Measurements from ENCODE around the gene VANGL2.

The VANGL2 gene

DNA sequence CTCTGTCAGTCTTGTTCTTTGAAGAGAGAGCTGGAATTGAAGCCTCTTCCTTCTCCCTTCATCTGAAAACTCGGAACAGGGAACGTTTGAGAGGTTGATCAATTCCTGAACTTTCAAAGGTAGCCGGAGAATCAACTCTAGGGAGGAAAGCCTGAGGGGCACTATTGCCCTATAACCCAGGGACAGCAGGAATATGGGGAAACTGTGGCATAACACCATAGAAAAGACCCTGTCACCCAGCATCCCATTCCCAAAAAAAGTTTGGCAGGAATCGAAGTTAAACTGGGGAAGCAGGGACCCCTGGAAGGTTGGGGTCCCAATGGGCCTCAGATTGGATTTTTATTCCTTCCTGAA is 38.6 kb upstream of the VANGL2 start:
- no peak for DNase-seq
- peak overlapping the region; percentile 75 for H3K27ac Mint-ChIP-seq
- H3K9me3 Mint-ChIP-seq: no peaks in the 10 kb centered on the region
- TF ChIP-seq, protein P1, sequence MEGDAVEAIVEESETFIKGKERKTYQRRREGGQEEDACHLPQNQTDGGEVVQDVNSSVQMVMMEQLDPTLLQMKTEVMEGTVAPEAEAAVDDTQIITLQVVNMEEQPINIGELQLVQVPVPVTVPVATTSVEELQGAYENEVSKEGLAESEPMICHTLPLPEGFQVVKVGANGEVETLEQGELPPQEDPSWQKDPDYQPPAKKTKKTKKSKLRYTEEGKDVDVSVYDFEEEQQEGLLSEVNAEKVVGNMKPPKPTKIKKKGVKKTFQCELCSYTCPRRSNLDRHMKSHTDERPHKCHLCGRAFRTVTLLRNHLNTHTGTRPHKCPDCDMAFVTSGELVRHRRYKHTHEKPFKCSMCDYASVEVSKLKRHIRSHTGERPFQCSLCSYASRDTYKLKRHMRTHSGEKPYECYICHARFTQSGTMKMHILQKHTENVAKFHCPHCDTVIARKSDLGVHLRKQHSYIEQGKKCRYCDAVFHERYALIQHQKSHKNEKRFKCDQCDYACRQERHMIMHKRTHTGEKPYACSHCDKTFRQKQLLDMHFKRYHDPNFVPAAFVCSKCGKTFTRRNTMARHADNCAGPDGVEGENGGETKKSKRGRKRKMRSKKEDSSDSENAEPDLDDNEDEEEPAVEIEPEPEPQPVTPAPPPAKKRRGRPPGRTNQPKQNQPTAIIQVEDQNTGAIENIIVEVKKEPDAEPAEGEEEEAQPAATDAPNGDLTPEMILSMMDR (IDR thresholded peaks at IDR 0.05): no peak
- no peaks in the 10 kb centered on the region for H3K27me3 Mint-ChIP-seq (ENCODE audit: low read depth, poor library complexity)
- peaks cover 43% of the 10 kb centered on the region for H3K4me1 Mint-ChIP-seq
- no peak overlapping the region for H3K4me3 Mint-ChIP-seq
- H3K36me3 Mint-ChIP-seq (ENCODE audit: low read depth): peaks cover 32% of the 10 kb centered on the region

DNA sequence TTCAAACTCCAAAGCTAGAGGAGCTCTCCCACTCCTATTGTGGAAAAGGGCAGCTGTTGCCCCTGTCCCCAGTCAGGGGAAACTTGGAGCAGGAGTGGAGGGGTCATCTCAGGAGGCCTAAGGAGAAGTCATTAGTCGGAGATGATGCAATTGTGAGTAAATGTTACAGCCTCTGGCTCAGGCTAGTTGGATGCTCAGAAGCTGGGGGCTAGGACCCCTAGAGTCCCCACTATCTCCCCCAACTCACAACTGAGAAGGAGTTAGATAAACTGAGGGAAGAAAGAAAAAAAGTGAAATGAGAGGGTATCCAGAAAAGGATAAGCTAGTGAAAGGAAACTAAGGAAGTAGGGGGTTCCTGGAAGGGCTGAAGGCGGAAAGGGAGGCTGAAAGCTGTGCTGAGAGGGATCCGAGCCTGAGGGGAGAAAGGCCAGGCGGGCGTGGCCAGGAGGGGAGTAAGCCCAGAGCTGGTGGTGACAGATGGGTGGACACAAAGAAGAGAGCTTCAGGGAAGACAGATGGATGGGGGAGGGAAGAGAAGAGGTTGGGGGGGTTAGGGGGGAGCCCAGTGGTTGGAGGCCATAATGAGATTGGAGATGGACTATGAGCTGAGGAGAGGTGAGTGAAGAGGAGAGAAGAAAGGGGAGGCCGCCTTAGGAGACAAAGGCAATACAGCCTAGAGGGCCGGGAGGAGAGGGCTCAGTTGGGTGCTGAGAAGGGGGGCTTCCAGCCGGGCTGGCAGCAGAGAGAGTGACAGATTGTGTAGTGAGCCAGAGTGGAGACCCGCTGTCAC is 38.0 kb upstream of the VANGL2 start:
- Mint-ChIP-seq H3K27ac (peak overlapping the region; percentile 85), H3K36me3 (ENCODE audit: low read depth) (peaks cover 27% of the 10 kb centered on the region), H3K4me1 (peaks cover 43% of the 10 kb centered on the region), H3K27me3 (ENCODE audit: low read depth, poor library complexity) (no peaks in the 10 kb centered on the region), H3K9me3 (no peaks in the 10 kb centered on the region), H3K4me3 (no peak overlapping the region)
- TF ChIP-seq, protein P1 (IDR thresholded peaks at IDR 0.05): no peak
- DNase-seq: no peak

DNA sequence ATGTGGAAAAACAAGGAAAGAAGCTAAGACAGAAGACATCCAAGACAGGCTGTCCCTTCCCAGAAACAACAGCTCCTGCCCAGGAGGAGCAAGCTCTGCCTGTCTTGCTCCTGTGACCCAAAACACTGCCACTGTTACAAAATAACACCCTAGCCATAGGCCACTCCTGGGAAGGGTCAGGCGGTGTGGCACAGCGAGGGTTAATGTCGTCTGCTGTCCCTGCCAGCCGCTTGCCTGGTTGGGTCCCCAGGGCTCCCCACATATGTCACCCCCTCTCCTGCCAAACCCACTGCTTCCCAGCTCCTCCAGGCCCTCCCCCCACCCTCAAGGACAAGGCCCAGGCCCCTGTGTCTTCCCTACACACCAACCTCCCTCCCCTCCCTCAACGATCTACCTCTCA is 37.4 kb upstream of the VANGL2 start:
- Mint-ChIP-seq H3K4me3 (no peak overlapping the region), H3K36me3 (ENCODE audit: low read depth) (peaks cover 21% of the 10 kb centered on the region), H3K27ac (peak overlapping the region; percentile 85), H3K4me1 (peaks cover 43% of the 10 kb centered on the region), H3K9me3 (no peaks in the 10 kb centered on the region), H3K27me3 (ENCODE audit: low read depth, poor library complexity) (peaks cover 2% of the 10 kb centered on the region)
- DNase-seq: no peak
- TF ChIP-seq, protein P1 (IDR thresholded peaks at IDR 0.05): no peak

DNA sequence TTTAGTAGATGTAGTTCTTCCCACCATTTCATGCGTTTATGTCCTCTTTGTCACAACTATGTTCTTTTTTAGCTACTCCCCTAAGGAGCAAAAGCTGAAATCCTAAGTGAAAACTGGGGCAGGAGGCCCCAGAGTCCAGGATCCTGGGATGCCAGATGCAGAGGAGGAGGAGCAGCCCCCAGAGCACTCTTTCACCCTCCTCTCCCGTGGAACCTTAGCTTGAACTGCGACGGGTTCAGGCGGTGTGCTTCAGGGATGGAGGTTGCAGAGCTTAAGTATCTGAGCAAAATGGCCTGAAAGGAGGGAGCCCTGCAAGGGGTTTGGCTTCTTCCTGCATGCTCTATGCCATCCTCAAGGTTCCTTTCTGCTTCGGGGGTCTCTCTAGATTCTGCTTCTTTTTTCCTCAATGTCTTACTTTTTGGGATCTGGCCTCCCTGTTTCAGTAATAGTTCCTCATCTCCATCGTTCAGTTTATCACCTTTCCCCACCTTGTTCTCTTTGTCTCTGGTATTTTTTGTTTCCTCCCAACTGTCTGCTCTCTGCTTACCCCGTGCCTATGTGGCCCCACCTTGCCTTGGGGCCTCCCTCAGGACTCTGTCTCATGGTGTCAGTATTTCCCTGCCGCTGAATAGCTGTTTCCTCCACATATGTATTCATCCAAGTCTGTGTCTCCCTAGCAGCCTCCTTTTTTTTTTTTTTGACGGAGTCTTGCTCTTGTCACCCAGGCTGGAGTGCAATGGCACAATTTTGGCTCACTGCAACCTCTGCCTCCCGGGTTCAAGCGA is 36.2 kb upstream of the VANGL2 start:
- DNase-seq: no peak
- Mint-ChIP-seq H3K27me3 (ENCODE audit: low read depth, poor library complexity) (peaks cover 3% of the 10 kb centered on the region), H3K4me3 (no peak overlapping the region), H3K36me3 (ENCODE audit: low read depth) (peaks cover 11% of the 10 kb centered on the region), H3K9me3 (no peaks in the 10 kb centered on the region), H3K27ac (peak overlapping the region; percentile 57), H3K4me1 (peaks cover 43% of the 10 kb centered on the region)
- TF ChIP-seq, protein P1 (IDR thresholded peaks at IDR 0.05): no peak

DNA sequence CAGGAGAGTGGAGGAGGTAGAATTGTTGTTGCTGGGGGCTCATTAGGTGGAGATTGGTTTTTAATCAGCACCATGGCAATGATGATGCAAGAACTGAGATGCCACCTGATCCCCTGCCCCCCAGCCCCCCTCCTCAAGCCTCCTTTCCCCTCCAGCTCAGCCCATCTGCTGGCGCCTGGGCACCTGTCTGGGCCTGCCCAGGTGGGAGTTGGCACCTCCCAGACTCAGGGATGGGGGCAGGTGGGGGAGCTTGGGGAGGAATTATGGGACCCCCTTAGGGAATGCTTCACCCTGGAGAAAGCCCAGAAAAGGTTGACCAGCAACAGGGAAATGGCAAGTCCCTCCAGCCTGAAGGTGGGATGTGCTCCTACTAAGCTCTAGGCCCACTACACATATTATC is 35.0 kb upstream of the VANGL2 start:
- Mint-ChIP-seq H3K9me3 (no peaks in the 10 kb centered on the region), H3K36me3 (ENCODE audit: low read depth) (peaks cover 7% of the 10 kb centered on the region), H3K4me3 (no peak overlapping the region), H3K27me3 (ENCODE audit: low read depth, poor library complexity) (peaks cover 3% of the 10 kb centered on the region), H3K4me1 (peaks cover 48% of the 10 kb centered on the region), H3K27ac (no peak overlapping the region)
- DNase-seq: no peak
- TF ChIP-seq, protein P1 (IDR thresholded peaks at IDR 0.05): no peak
